OCI-M2 (cell line): ENCODE measurements around the gene GZMH.
"Not testable (repeated sequence)": the region's sequence is repeated elsewhere in the genome, so short reads cannot be mapped to it uniquely, and the experiment has no call there.

ENCODE experiments used
- DNase-seq: peaks from one replicate; lab custom pipeline; 2025; ENCODE audit not compliant: unreplicated experiment; lab: John Stamatoyannopoulos, UW

The GZMH gene

GRCh38 chr14:24609655-24610344, at the start of gene GZMH:
GZMH (minus strand) TSS chr14:24609685; CDS start chr14:24609613, 72 bp downstream.
- DNase-seq, result no peak

- DNase-seq, result not testable (repeated sequence)
These were observed 38.9 kb upstream of the GZMH start for GRCh38 chr14:24648361-24648760.

- no peak for DNase-seq
These were observed 30.4 kb upstream of the GZMH start for GRCh38 chr14:24639905-24640304.

GRCh38 chr14:24639270-24639669, 29.8 kb upstream of the GZMH start:
- no peak for DNase-seq

- DNase-seq, result no peak
These were observed 24.7 kb upstream of the GZMH start, which contains the start of gene GZMB for GRCh38 chr14:24634158-24634557. GZMB (minus strand) TSS chr14:24634190; CDS start chr14:24634160, 30 bp downstream.

- DNase-seq, result no peak
These were observed 23.9 kb upstream of the GZMH start for GRCh38 chr14:24633353-24633752.

GRCh38 chr14:24632761-24633160, 23.3 kb upstream of the GZMH start:
- DNase-seq, result no peak

- no peak for DNase-seq
These were observed 22.9 kb upstream of the GZMH start for GRCh38 chr14:24632336-24632735.

GRCh38 chr14:24631749-24632335, 22.4 kb upstream of the GZMH start:
- DNase-seq, result no peak

- no peak for DNase-seq
These were observed 21.5 kb upstream of the GZMH start for GRCh38 chr14:24630872-24631477.

GRCh38 chr14:24630087-24630871, 20.8 kb upstream of the GZMH start:
- DNase-seq, result no peak

- DNase-seq, result no peak
These were observed 20.0 kb upstream of the GZMH start for GRCh38 chr14:24629521-24629920.

- DNase-seq, result no peak
These were observed 4.3 kb upstream of the GZMH start for GRCh38 chr14:24613747-24614146.

- DNase-seq, result no peak
These were observed 3.8 kb upstream of the GZMH start for GRCh38 chr14:24613241-24613640.

- DNase-seq, result no peak
These were observed 2.7 kb upstream of the GZMH start for GRCh38 chr14:24612196-24612595.

- DNase-seq, result no peak
These were observed 1.6 kb downstream of the GZMH start for GRCh38 chr14:24607635-24608514.

- DNase-seq, result no peak
These were observed 2.4 kb downstream of the GZMH start for GRCh38 chr14:24607081-24607480.

- DNase-seq, result no peak
These were observed 3.2 kb downstream of the GZMH start for GRCh38 chr14:24606297-24606696.

GRCh38 chr14:24605435-24606190, 3.9 kb downstream of the GZMH start:
- DNase-seq, result no peak

- DNase-seq, result no peak
These were observed 12.1 kb downstream of the GZMH start for GRCh38 chr14:24597403-24597802.
